Trophoblast cell (in vitro differentiated cells and primary cell): ENCODE results near the gene SURF6.

Experiments
- DNase-seq, 2 donors: peaks; one replicate each; pipeline ENCODE4 v3.0.0-alpha.2; 2016
- H2AFZ ChIP-seq: 2 replicates; pipeline ENCODE4 v1.6.1; 2013; ENCODE audit warnings: low read length, moderate library complexity, mild to moderate bottlenecking; ENCODE audit not compliant: insufficient read depth, poor library complexity
- H2AK5ac ChIP-seq: 2 replicates; pipeline ENCODE4 v1.6.1; 2013; ENCODE audit warnings: mild to moderate bottlenecking, low read length
- H2BK120ac ChIP-seq: 2 replicates; pipeline ENCODE4 v1.6.1; 2013; ENCODE audit warnings: low read length, mild to moderate bottlenecking, moderate library complexity; ENCODE audit not compliant: insufficient read depth, poor library complexity
- H2BK12ac ChIP-seq: 2 replicates; pipeline ENCODE4 v1.6.1; 2013; ENCODE audit warnings: mild to moderate bottlenecking, low read length, moderate library complexity
- H2BK5ac ChIP-seq: 2 replicates; pipeline ENCODE4 v1.6.1; 2013; ENCODE audit warnings: low read length, low read depth, moderate library complexity, mild to moderate bottlenecking; ENCODE audit not compliant: poor library complexity
- H3K14ac ChIP-seq: 2 replicates; pipeline ENCODE4 v1.6.1; 2013; ENCODE audit warnings: mild to moderate bottlenecking, low read length
- H3K18ac ChIP-seq: 2 replicates; pipeline ENCODE4 v1.6.1; 2013; ENCODE audit warnings: mild to moderate bottlenecking, low read length
- H3K23ac ChIP-seq: 2 replicates; pipeline ENCODE4 v1.6.1; 2013; ENCODE audit warnings: low read length
- H3K27ac ChIP-seq: 2 replicates; pipeline ENCODE4 v1.5.1; 2013; ENCODE audit warnings: low read depth, mild to moderate bottlenecking, inconsistent platforms, low read length, moderate library complexity
- H3K27me3 ChIP-seq: 2 replicates; pipeline ENCODE4 v1.6.1; 2013; ENCODE audit warnings: inconsistent platforms, mild to moderate bottlenecking, low read length, moderate library complexity; ENCODE audit not compliant: insufficient read depth
- H3K36me3 ChIP-seq, 2 experiments: 1 replicate in 1 of 2; 2 replicates in 1 of 2; pipeline ENCODE4 v1.6.1; 2013; ENCODE audit warnings: low read length in 2 of 2, mild to moderate bottlenecking in 2 of 2, moderate library complexity in 1 of 2; ENCODE audit not compliant: insufficient read depth in 2 of 2, control insufficient read depth in 1 of 2
- H3K4ac ChIP-seq: 2 replicates; pipeline ENCODE4 v1.6.1; 2013; ENCODE audit warnings: low read depth, mild to moderate bottlenecking, low read length, moderate library complexity
- H3K4me1 ChIP-seq, 2 experiments: 1 replicate in 1 of 2; 2 replicates in 1 of 2; pipeline ENCODE4 v1.6.1; 2013; ENCODE audit warnings: low read length in 2 of 2, mild to moderate bottlenecking in 2 of 2, moderate library complexity in 1 of 2; ENCODE audit not compliant: insufficient read depth in 2 of 2, control insufficient read depth in 1 of 2
- H3K4me2 ChIP-seq: 2 replicates; pipeline ENCODE4 v1.6.1; 2013; ENCODE audit warnings: inconsistent platforms, mild to moderate bottlenecking, low read length, moderate library complexity
- H3K4me3 ChIP-seq: 2 replicates; pipeline ENCODE4 v1.5.1; 2013; ENCODE audit warnings: mild to moderate bottlenecking, low read depth, low read length, inconsistent platforms
- H3K79me1 ChIP-seq: one replicate; pipeline ENCODE4 v1.6.1; 2013; ENCODE audit warnings: low read length
- H3K79me2 ChIP-seq: 2 replicates; pipeline ENCODE4 v1.6.1; 2013; ENCODE audit warnings: low read length, mild to moderate bottlenecking; ENCODE audit not compliant: control insufficient read depth, insufficient read depth, poor library complexity
- H3K9ac ChIP-seq: 2 replicates; pipeline ENCODE4 v1.6.1; 2013; ENCODE audit warnings: mild to moderate bottlenecking, low read length
- H3K9me3 ChIP-seq: 2 replicates; pipeline ENCODE4 v1.6.1; 2013; ENCODE audit warnings: low read depth, mild to moderate bottlenecking, control low read depth, inconsistent platforms, low read length; ENCODE audit not compliant: insufficient read depth
- H4K12ac ChIP-seq: 2 replicates; pipeline ENCODE4 v1.6.1; 2013; ENCODE audit warnings: low read depth, mild to moderate bottlenecking, low read length, moderate library complexity
- H4K8ac ChIP-seq: 2 replicates; pipeline ENCODE4 v1.6.1; 2013; ENCODE audit warnings: low read depth, mild to moderate bottlenecking, low read length, moderate library complexity
- H4K91ac ChIP-seq: one replicate; pipeline ENCODE4 v1.6.1; 2013; ENCODE audit warnings: low read depth, mild to moderate bottlenecking, low read length, moderate library complexity
- WGBS: extraction: QIAGEN DNeasy Blood & Tissue Kit; methylation state at CpG from one replicate; pipeline ENCODE4 v1.1.7; 2013; ENCODE audit warnings: missing lambda C conversion rate; ENCODE audit not compliant: insufficient read length, insufficient coverage; ENCODE audit errors: extremely low coverage; 5-methylcytosine and 5-hydroxymethylcytosine counted together

Gene SURF6

GRCh38 chr9:133374612-133375115 lies 38.7 kb upstream of the SURF6 start:
- H3K23ac ChIP-seq: no peak overlapping the region
- no peak overlapping the region for H2AFZ ChIP-seq
- no peak overlapping the region for H2BK120ac ChIP-seq
- H3K4ac ChIP-seq: peak overlapping the region; percentile 100
- H3K36me3 ChIP-seq: peaks cover 32 to 35% of the 10 kb centered on the region in 2 experiments
- H3K79me1 ChIP-seq: peaks cover 17% of the 10 kb centered on the region
- no peak overlapping the region for H2AK5ac ChIP-seq
- H3K9me3 ChIP-seq: peaks cover 3% of the 10 kb centered on the region
- no peak overlapping the region for H3K18ac ChIP-seq
- no peak overlapping the region for H4K12ac ChIP-seq
- peak overlapping the region; percentile 99 for H3K9ac ChIP-seq
- peaks cover 31% of the 10 kb centered on the region for H3K79me2 ChIP-seq
- WGBS: no CpG with 5 or more reads among the region's 12 CpGs
- peaks cover 4 to 5% of the 10 kb centered on the region in 2 experiments for H3K4me1 ChIP-seq
- peak overlapping the region; percentile 74 for H3K4me2 ChIP-seq
- peak in 1 of 2 donors; percentile 60 for DNase-seq
- no peak overlapping the region for H4K8ac ChIP-seq
- H4K91ac ChIP-seq: no peak overlapping the region
- no peak overlapping the region for H3K14ac ChIP-seq
- no peak overlapping the region for H3K27ac ChIP-seq
- no peaks in the 10 kb centered on the region for H3K27me3 ChIP-seq
- H2BK5ac ChIP-seq: no peak overlapping the region
- H3K4me3 ChIP-seq: peak overlapping the region; percentile 97
- no peak overlapping the region for H2BK12ac ChIP-seq

DNA sequence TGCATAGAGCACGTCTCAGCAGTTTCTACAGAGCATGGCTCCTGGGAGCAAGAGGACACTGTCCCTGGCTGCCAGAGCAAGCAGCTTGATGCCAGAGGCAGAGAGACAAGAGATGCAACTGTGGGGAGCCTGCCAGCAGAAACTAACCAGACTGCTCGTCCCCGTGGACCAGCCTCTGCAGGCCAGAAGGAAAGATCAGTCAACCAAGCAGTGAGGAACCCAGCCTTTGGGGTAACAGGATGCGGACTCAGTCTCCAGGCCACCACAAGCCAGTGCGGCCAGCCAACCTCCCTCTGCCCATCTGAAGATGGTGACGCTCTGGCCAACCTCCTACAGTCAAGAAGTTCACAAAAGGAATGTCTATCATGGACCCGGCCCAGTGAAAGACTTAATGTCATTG lies 36.2 kb upstream of the SURF6 start:
- Histone ChIP-seq H2AK5ac (no peak overlapping the region), H3K4me2 (no peak overlapping the region), H3K4me3 (no peak overlapping the region), H2BK12ac (no peak overlapping the region), H3K79me1 (peaks cover 17% of the 10 kb centered on the region), H3K27me3 (no peaks in the 10 kb centered on the region), H3K23ac (no peak overlapping the region), H2BK5ac (no peak overlapping the region), H4K8ac (no peak overlapping the region), H4K91ac (no peak overlapping the region), H3K14ac (no peak overlapping the region), H3K9me3 (no peaks in the 10 kb centered on the region), H3K9ac (no peak overlapping the region), H4K12ac (no peak overlapping the region), H2AFZ (no peak overlapping the region), H3K36me3 (peaks cover 54 to 59% of the 10 kb centered on the region in 2 experiments), H3K18ac (no peak overlapping the region), H3K79me2 (peaks cover 39% of the 10 kb centered on the region), H2BK120ac (no peak overlapping the region), H3K4me1 (peaks cover 4 to 5% of the 10 kb centered on the region in 2 experiments), H3K4ac (peak overlapping the region; percentile 60), H3K27ac (no peak overlapping the region)
- WGBS: no CpG with 5 or more reads among the region's 7 CpGs
- no peak for DNase-seq

DNA sequence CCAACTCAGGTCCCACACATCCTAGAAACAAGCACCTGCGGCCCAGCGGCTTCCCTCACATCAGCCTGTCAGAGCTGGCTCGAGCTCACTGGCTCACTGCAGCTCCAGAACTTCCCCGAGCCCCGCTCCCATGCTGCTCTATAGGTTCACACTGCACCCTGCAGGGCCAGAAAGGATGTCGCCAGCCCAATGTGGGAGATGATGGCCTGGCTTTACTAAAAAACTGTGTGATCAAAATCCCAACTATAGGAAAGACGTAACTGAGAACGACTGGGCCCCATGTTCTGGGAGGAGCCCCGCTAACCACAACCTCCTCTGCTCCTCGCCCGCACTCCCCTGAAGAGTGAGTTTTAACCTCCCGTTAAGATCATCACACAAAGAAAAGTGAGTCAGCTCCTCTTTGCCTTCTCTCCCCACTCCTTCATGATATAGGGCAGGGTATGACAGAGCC lies 35.3 kb upstream of the SURF6 start:
- no CpG with 5 or more reads among the region's 12 CpGs for WGBS

DNA sequence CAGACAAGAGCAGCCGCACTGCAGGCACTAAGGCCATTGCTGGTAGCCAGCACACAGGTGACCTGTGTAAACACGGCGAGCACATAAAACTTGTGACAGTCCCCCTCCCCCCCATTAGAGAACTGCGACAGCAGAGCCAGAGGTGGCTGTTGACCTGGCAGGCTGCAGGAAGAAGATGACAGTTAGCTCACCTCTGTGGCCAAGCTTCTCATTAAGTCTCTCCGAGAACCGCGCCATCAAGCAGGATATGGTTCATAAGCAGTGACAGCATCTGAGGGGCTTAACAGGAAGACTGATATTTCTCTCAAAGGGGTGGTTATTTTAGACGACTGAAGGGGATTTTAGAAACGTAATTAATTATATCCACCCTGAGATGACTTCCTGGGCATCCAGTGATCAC lies 34.7 kb upstream of the SURF6 start:
- Histone ChIP-seq H2AK5ac (no peak overlapping the region), H3K4ac (peak overlapping the region; percentile 80)

More for the DNA sequence above, 35.3 kb upstream of the SURF6 start:
- no peak overlapping the region for H3K4me3 ChIP-seq
- H2BK120ac ChIP-seq: no peak overlapping the region
- H2BK5ac ChIP-seq: no peak overlapping the region
- H2AK5ac ChIP-seq: no peak overlapping the region
- no peak overlapping the region for H3K27ac ChIP-seq
- no peak overlapping the region for H4K91ac ChIP-seq
- H3K4me2 ChIP-seq: no peak overlapping the region
- peak overlapping the region; percentile 80 for H3K4ac ChIP-seq
- H3K27me3 ChIP-seq: no peaks in the 10 kb centered on the region
- peaks cover under 1 to 2% of the 10 kb centered on the region in 2 experiments for H3K4me1 ChIP-seq
- no peak overlapping the region for H3K18ac ChIP-seq
- peaks cover 38% of the 10 kb centered on the region for H3K79me2 ChIP-seq
- peaks cover 13% of the 10 kb centered on the region for H3K79me1 ChIP-seq
- DNase-seq: peak in 1 of 2 donors; percentile 2
- H4K8ac ChIP-seq: no peak overlapping the region
- H3K23ac ChIP-seq: no peak overlapping the region
- H3K36me3 ChIP-seq: peaks cover 63 to 67% of the 10 kb centered on the region in 2 experiments
- no peaks in the 10 kb centered on the region for H3K9me3 ChIP-seq
- H4K12ac ChIP-seq: no peak overlapping the region
- no peak overlapping the region for H2AFZ ChIP-seq
- H3K9ac ChIP-seq: no peak overlapping the region
- H2BK12ac ChIP-seq: no peak overlapping the region
- H3K14ac ChIP-seq: no peak overlapping the region

More for the DNA sequence above, 34.7 kb upstream of the SURF6 start:
- no CpG with 5 or more reads among the region's 9 CpGs for WGBS
- Histone ChIP-seq H2BK120ac (no peak overlapping the region), H4K8ac (no peak overlapping the region), H3K9ac (no peak overlapping the region), H4K91ac (no peak overlapping the region), H3K4me3 (no peak overlapping the region), H3K27me3 (no peaks in the 10 kb centered on the region), H3K18ac (no peak overlapping the region), H3K23ac (no peak overlapping the region), H3K36me3 (peaks cover 64 to 73% of the 10 kb centered on the region in 2 experiments), H3K4me1 (peaks cover 0 to 2% of the 10 kb centered on the region in 2 experiments), H3K9me3 (no peaks in the 10 kb centered on the region), H3K14ac (no peak overlapping the region), H2BK12ac (no peak overlapping the region), H3K79me2 (peaks cover 35% of the 10 kb centered on the region), H2AFZ (no peak overlapping the region), H3K4me2 (no peak overlapping the region), H2BK5ac (no peak overlapping the region), H3K27ac (no peak overlapping the region), H4K12ac (no peak overlapping the region), H3K79me1 (peaks cover 10% of the 10 kb centered on the region)
- DNase-seq: no peak
